Stimulated activated naive B cell treated with anti-CD40 and anti-IgM and Interleukin-4, amounts not matched to agents 10 μg/mL and 1 μg/mL and 100 μg/mL, for 72 hours (primary cell): Measurements from ENCODE around the gene CERS6.

Experiments used
- ATAC-seq, 2 donors: fragments of 150-1000 bp; cut with Tn5 transposase; replicated peaks; 2 replicates each; pipeline ENCODE4 v1.10.0; 2021; ENCODE audit warnings: moderate library complexity in 1 of 2
- DNase-seq: peaks from one replicate; pipeline ENCODE4 v3.0.0; 2021
- H3K27ac Mint-ChIP-seq: one replicate; pipeline ENCODE4 v1.8.0; 2022; ENCODE audit warnings: mild to moderate bottlenecking, mixed read lengths
- H3K27me3 Mint-ChIP-seq, 2 donors: one replicate each; pipeline ENCODE4 v1.8.0; 2022; ENCODE audit warnings: mixed read lengths in 2 of 2
- H3K36me3 Mint-ChIP-seq, 2 donors: one replicate each; pipeline ENCODE4 v1.8.0; 2022; ENCODE audit warnings: mixed read lengths in 2 of 2, mild to moderate bottlenecking in 1 of 2
- H3K4me1 Mint-ChIP-seq, 2 donors: one replicate each; pipeline ENCODE4 v1.8.0; 2022; ENCODE audit warnings: mixed read lengths in 2 of 2, mild to moderate bottlenecking in 1 of 2
- H3K4me3 Mint-ChIP-seq, 2 donors: one replicate each; pipeline ENCODE4 v1.8.0; 2022; ENCODE audit warnings: mild to moderate bottlenecking in 2 of 2, mixed read lengths in 2 of 2, moderate library complexity in 1 of 2
- H3K9me3 Mint-ChIP-seq, 2 donors: one replicate each; pipeline ENCODE4 v1.8.0; 2022; ENCODE audit warnings: mixed read lengths in 2 of 2, mild to moderate bottlenecking in 1 of 2

Gene CERS6

DNA sequence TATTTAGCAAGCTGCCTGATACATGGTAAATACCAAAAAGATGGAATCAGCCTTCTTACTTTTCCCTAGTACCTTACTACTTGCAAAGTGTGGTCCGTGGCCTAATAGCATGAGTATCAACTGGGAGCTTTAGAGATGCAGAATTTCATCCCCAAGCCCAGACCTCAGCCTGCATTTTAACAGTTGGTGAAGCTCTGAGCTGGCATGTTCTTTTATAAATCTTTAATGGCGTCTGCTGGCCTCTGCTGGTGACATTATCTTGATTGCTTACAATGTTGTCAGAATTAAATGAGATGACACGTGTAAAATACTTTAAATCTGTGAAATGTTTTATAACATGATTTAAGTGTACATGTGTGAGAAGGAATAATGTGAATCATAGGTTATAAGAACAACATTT lies 231.2 kb downstream of the CERS6 start:
- no peaks in the 10 kb centered on the region for H3K27me3 Mint-ChIP-seq
- ATAC-seq (peak in 1 of 2 donors; percentile 41), DNase-seq (no peak)
- H3K4me3 Mint-ChIP-seq = no peak overlapping the region
- H3K9me3 Mint-ChIP-seq = no peaks in the 10 kb centered on the region
- H3K4me1 Mint-ChIP-seq = peaks cover 0 to 2% of the 10 kb centered on the region in 2 donors
- H3K36me3 Mint-ChIP-seq = peaks cover 4 to 13% of the 10 kb centered on the region in 2 donors
- no peak overlapping the region for H3K27ac Mint-ChIP-seq

DNA sequence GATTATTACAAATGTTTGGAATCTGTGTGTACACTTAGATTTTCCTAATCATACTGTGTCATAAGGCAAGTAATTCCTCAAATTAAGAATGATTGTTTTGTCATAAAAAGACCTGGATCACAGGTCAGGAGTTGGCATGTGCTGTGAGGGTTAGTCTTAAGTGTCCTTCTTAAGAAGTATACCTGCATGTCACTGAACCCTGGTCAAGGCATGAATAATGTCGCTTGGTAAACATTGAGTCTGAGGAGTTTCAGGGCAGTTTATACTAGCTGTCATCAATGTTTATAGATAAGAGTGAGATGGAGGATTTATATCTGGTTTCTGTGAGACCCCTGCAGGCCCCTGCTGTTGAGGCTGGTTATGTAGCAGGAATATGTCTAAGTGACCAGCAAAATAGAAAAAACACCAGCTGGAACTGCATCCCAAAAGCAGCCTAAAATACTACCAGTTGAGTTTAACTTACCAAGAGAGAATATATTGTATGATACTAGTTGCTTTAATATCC lies 234.4 kb downstream of the CERS6 start:
- Mint-ChIP-seq H3K27ac (no peak overlapping the region), H3K4me1 (peaks cover 0 to 2% of the 10 kb centered on the region in 2 donors)

DNA sequence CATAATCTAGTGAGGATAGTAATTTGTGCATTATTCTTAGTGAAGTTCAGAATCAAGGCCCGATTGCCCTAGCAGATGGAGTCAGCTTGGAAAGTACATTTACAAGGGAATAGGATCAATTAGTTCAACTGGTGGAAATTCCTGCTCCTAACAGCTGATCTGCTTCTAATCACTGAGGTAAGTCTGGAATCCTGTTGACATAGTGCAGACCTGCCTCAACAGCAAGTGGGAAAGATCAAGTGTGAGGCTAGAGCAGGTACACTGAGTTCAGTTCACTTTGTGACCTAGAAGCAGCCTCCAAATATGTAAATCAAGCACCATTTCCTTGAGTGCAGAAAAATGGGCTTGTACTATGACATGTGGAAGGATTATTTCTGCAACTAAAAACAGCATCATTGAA lies 235.1 kb downstream of the CERS6 start:
- ATAC-seq = no peak
- Mint-ChIP-seq H3K4me1 (peaks cover 0 to 2% of the 10 kb centered on the region in 2 donors), H3K27ac (no peak overlapping the region), H3K9me3 (no peaks in the 10 kb centered on the region), H3K36me3 (peaks cover 19 to 31% of the 10 kb centered on the region in 2 donors), H3K27me3 (no peaks in the 10 kb centered on the region), H3K4me3 (no peak overlapping the region)
- DNase-seq = no peak

More for the DNA sequence above, 234.4 kb downstream of the CERS6 start:
- DNase-seq = no peak
- Mint-ChIP-seq H3K4me3 (no peak overlapping the region), H3K36me3 (peaks cover 14 to 28% of the 10 kb centered on the region in 2 donors), H3K9me3 (no peaks in the 10 kb centered on the region), H3K27me3 (no peaks in the 10 kb centered on the region)
- no peak for ATAC-seq

DNA sequence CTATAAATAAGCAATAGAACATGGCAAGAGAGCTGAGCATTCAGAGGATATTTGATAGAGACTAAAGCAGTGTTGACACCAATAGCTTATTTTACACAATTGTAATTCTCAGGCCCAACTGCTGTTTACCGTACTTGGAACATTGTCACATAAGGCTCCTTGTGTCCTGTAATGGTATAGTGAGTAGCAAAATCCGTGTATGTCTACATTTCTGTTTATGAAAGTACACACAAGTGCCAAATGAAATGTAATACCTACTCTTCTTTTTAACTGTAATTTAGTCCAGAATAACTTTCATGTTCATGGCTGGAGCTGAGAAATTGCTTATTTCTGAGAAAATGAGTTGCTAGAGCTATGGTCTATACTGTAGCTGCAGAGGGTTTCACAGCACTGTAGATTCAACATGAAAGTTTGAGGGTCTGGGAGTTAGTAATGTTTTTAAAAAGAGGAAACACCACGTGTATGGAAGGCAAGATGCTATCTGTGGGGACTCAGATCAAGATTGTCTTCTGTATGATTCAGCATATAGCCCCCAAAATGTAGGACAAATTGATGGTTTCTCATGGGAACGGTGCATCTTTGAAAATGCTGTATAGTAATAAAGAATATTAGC lies 236.2 kb downstream of the CERS6 start:
- Mint-ChIP-seq H3K4me3 (no peak overlapping the region), H3K9me3 (no peaks in the 10 kb centered on the region)

GRCh38 chr2:168694173-168694572 lies 238.1 kb downstream of the CERS6 start:
- ATAC-seq = no peak
- Mint-ChIP-seq H3K4me3 (no peak overlapping the region), H3K36me3 (peaks cover 38 to 56% of the 10 kb centered on the region in 2 donors), H3K27me3 (no peaks in the 10 kb centered on the region), H3K9me3 (no peaks in the 10 kb centered on the region), H3K4me1 (peaks cover 0 to 2% of the 10 kb centered on the region in 2 donors), H3K27ac (no peak overlapping the region)
- no peak for DNase-seq

More for the DNA sequence above, 236.2 kb downstream of the CERS6 start:
- ATAC-seq (no peak), DNase-seq (no peak)
- Mint-ChIP-seq H3K4me1 (peaks cover 0 to 2% of the 10 kb centered on the region in 2 donors), H3K36me3 (peaks cover 25 to 38% of the 10 kb centered on the region in 2 donors), H3K27ac (no peak overlapping the region), H3K27me3 (no peaks in the 10 kb centered on the region)

DNA sequence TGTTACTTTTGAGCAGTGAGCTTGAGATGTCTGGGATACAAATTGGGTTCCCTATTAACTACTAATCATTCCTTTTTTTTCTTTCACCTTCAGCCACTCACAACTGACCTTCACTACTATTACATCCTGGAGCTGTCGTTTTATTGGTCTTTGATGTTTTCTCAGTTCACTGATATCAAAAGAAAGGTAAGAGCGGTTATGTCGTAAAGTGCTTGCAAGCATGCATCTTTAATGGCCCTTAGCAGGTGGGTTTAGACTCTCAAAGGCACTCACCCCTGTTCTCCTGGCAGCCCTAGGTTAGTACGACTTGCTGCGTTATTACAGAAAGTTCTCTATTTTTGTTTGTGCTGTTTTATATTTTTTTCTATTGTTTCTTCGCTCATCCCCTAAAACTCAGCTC lies 238.8 kb downstream of the CERS6 start:
- DNase-seq = no peak
- H3K4me1 Mint-ChIP-seq = no peaks in the 10 kb centered on the region
- no peak overlapping the region for H3K4me3 Mint-ChIP-seq
- no peaks in the 10 kb centered on the region for H3K9me3 Mint-ChIP-seq
- H3K36me3 Mint-ChIP-seq = peaks cover 39 to 56% of the 10 kb centered on the region in 2 donors
- no peak for ATAC-seq
- H3K27ac Mint-ChIP-seq = no peak overlapping the region
- H3K27me3 Mint-ChIP-seq = no peaks in the 10 kb centered on the region

- Mint-ChIP-seq H3K27ac (no peak overlapping the region), H3K9me3 (no peaks in the 10 kb centered on the region), H3K27me3 (no peaks in the 10 kb centered on the region), H3K4me1 (no peaks in the 10 kb centered on the region), H3K4me3 (no peak overlapping the region), H3K36me3 (peaks cover 37 to 45% of the 10 kb centered on the region in 2 donors)
- DNase-seq (no peak), ATAC-seq (no peak)
These were observed 241.6 kb downstream of the CERS6 start for GRCh38 chr2:168697668-168698121.

GRCh38 chr2:168698969-168699368 lies 242.9 kb downstream of the CERS6 start:
- H3K36me3 Mint-ChIP-seq = peaks cover 34 to 42% of the 10 kb centered on the region in 2 donors

GRCh38 chr2:168699844-168700417 lies 243.9 kb downstream of the CERS6 start:
- ATAC-seq = no peak
- DNase-seq = no peak
- Mint-ChIP-seq H3K4me1 (no peaks in the 10 kb centered on the region), H3K9me3 (no peaks in the 10 kb centered on the region), H3K27ac (no peak overlapping the region), H3K27me3 (no peaks in the 10 kb centered on the region), H3K36me3 (peaks cover 30 to 43% of the 10 kb centered on the region in 2 donors), H3K4me3 (no peak overlapping the region)

More at GRCh38 chr2:168698969-168699368, 242.9 kb downstream of the CERS6 start:
- no peaks in the 10 kb centered on the region for H3K4me1 Mint-ChIP-seq
- ATAC-seq = no peak
- no peaks in the 10 kb centered on the region for H3K27me3 Mint-ChIP-seq
- no peak for DNase-seq
- no peak overlapping the region for H3K4me3 Mint-ChIP-seq
- no peak overlapping the region for H3K27ac Mint-ChIP-seq
- H3K9me3 Mint-ChIP-seq = no peaks in the 10 kb centered on the region

DNA sequence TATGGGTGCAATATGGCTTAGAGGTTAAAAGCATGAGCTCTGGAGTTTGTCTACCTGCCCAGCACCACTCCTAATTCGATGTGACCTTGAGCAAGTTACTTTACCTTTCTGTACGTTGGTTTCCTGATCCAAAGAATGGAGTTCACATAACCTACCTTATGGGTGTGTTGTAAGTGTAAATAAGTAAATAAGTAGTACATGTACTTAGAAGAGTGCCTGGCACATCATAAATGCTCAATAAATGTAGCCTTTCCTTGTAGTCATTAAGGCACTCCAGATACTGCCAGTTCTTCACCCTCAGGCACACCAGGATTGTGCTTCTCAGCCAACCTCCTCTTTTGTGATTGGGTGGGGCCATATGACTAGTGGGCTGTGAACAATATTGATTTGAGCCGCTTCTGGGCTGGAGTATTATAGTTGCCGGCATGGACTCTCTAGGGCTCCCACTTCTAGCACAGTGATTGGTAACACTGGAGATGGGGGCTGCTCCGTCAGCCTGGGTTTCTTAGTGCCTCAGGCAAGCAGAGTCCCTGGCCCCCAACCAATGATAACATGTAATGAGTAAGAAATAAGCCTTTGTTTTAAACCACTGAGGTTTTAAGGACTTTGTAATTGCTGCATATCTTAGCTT lies 244.7 kb downstream of the CERS6 start:
- no peaks in the 10 kb centered on the region for H3K9me3 Mint-ChIP-seq
- no peak overlapping the region for H3K27ac Mint-ChIP-seq
- DNase-seq = no peak
- peaks cover 2 to 5% of the 10 kb centered on the region in 2 donors for H3K4me1 Mint-ChIP-seq
- no peak for ATAC-seq
- H3K36me3 Mint-ChIP-seq = peaks cover 22 to 37% of the 10 kb centered on the region in 2 donors
- H3K4me3 Mint-ChIP-seq = no peak overlapping the region
- H3K27me3 Mint-ChIP-seq = no peaks in the 10 kb centered on the region

GRCh38 chr2:168702579-168702978 lies 246.5 kb downstream of the CERS6 start:
- Mint-ChIP-seq H3K27me3 (no peaks in the 10 kb centered on the region), H3K36me3 (peaks cover 14 to 23% of the 10 kb centered on the region in 2 donors), H3K4me3 (no peak overlapping the region), H3K9me3 (no peaks in the 10 kb centered on the region), H3K27ac (no peak overlapping the region), H3K4me1 (peaks cover 4 to 5% of the 10 kb centered on the region in 2 donors)
- ATAC-seq = no peak
- no peak for DNase-seq

GRCh38 chr2:168703926-168704325 lies 247.9 kb downstream of the CERS6 start:
- Mint-ChIP-seq H3K9me3 (no peaks in the 10 kb centered on the region), H3K36me3 (peaks cover 5 to 11% of the 10 kb centered on the region in 2 donors), H3K4me3 (no peak overlapping the region), H3K27me3 (no peaks in the 10 kb centered on the region), H3K27ac (no peak overlapping the region), H3K4me1 (peaks cover 4 to 5% of the 10 kb centered on the region in 2 donors)
- DNase-seq = no peak
- no peak for ATAC-seq

DNA sequence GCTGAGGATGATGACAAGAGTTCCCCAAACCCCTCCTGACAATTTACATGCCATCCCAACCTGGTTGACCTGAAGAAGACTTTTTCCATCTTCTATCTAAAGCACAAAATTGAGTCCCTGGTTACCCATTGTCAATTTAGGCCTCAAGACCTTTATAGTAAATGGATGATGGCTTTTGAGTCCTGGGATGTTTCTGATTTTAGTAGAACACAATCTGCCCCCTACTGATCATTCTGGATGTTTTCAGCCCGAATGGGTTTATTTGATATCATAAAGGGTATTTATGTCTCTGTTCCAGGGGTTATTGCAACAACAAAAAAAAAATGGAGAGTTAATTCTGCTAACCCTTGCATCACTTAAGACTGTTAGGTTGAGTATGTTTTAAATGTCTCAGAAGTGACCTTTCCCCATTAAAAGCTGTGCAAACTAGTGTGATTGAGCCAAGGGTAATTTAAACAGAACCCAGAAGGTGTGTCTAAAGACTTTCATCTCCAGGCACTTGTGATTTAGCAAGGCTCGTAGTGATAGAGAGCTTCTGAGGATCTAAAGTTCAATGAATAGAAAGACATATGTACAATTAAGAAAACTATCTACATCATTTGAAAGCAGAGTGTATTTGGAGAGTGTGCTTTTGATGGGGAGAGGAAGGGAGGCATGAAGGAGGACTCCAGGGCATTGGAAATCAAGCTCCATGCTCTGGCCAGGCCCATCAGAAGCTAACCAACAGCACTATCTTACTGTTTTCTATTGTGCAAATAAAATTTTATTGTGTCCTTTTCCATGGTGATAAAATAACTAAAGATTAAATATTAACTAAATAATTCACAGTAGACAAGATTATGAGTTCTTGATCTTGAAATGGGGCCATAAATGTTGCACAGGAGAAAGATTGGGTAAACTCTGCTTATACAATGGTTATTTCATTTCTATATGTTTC lies 249.7 kb downstream of the CERS6 start:
- Mint-ChIP-seq H3K4me3 (no peak overlapping the region), H3K4me1 (peaks cover 4 to 10% of the 10 kb centered on the region in 2 donors), H3K27me3 (no peaks in the 10 kb centered on the region), H3K9me3 (no peaks in the 10 kb centered on the region), H3K36me3 (peaks cover 2 to 9% of the 10 kb centered on the region in 2 donors), H3K27ac (no peak overlapping the region)
- no peak for ATAC-seq
- DNase-seq = no peak

GRCh38 chr2:168706806-168707205 lies 250.7 kb downstream of the CERS6 start:
- peaks cover 2 to 9% of the 10 kb centered on the region in 2 donors for H3K36me3 Mint-ChIP-seq
- no peak overlapping the region for H3K27ac Mint-ChIP-seq
- ATAC-seq (no peak), DNase-seq (no peak)
- H3K9me3 Mint-ChIP-seq = no peaks in the 10 kb centered on the region
- H3K4me1 Mint-ChIP-seq = peaks cover 6 to 16% of the 10 kb centered on the region in 2 donors
- no peak overlapping the region for H3K4me3 Mint-ChIP-seq
- no peaks in the 10 kb centered on the region for H3K27me3 Mint-ChIP-seq
